AG04450 (cell line): ENCODE data around the gene RHBDD1. TPM values are rescaled to one million over a fixed set of nuclear protein-coding genes. Genes with fewer than 3 reads are reported as not detected.

Experiments used
- CTCF ChIA-PET: fragments of 300-600, 350-600 bp; formaldehyde crosslinking; extraction: SDS; loops from one replicate; lab custom pipeline; 2022; ENCODE audit warnings: antibody characterized with exemption, inconsistent platforms; lab: Charles Lee
- POLR2A ChIA-PET: fragments of 350-600 bp; formaldehyde crosslinking; extraction: SDS; loops from one replicate; lab custom pipeline; 2021; ENCODE audit warnings: antibody characterized with exemption, inconsistent platforms; lab: Yijun Ruan, JAX
- DNase-seq: peaks from one replicate; pipeline ENCODE4 v3.0.0-alpha.2; 2011; ENCODE audit warnings: low read depth, low spot score
- H3K27ac ChIP-seq: one replicate; pipeline ENCODE4 v1.5.1; 2012; ENCODE audit warnings: low read depth, low read length, control low read depth
- H3K27me3 ChIP-seq: one replicate; pipeline ENCODE4 v1.6.0; 2012; ENCODE audit warnings: low read length; ENCODE audit not compliant: control insufficient read depth, insufficient read depth
- H3K4me3 ChIP-seq: 2 replicates; pipeline ENCODE4 v1.5.1; 2011; ENCODE audit warnings: mild to moderate bottlenecking, low read depth, low read length, control low read depth
- H3K9me3 ChIP-seq: 2 replicates; pipeline ENCODE4 v1.5.1; 2012; ENCODE audit warnings: low read length; ENCODE audit not compliant: control insufficient read depth, insufficient read depth
- polyA plus RNA-seq: library from polyadenylated mRNA; depleted of rRNA; stranded (reverse); fragments of >200 nt; gene quantifications from 2 replicates; pipeline ENCODE4 v1.2.3, GENCODE V29; 2011
- TF ChIP-seq, protein P1 (sequence below): IDR thresholded peaks from 2 replicates; pipeline ENCODE4 v1.5.1; 2011; ENCODE audit warnings: low read depth, low read length, control low read depth, inconsistent platforms

RHBDD1 gene
- polyA plus RNA-seq, 1 experiment = 48.7 TPM

- POLR2A ChIA-PET = interaction anchor here (1.3 kb wide), 1 partner anchor 11 kb away, joined by 4 read pairs; no protein-coding TSS in a partner anchor
Observed at GRCh38 chr2:226903179-226903578, 67.3 kb downstream of the RHBDD1 start.

DNA sequence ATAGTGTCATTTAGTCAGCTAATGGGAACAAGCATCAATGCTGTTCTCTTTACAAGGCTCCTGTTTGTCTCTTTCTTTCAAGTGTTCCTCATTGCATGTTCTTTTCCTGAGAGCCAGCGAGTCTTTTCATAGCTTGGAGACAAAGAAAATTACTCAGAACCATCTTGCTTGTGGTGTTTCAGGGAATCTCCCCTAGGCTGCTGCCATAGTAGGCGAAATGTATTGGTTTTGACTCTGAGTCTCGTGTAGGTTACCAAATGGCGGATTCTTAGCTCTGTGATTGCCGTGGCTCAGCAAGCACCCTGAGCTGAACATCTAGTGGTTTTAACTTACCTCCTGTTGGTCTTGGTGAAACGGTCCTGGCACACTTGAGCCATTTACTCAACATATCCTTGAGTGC is 68.7 kb downstream of the RHBDD1 start:
- ChIA-PET POLR2A (no interaction called here), CTCF (interaction anchor here (0.5 kb wide), 1 partner anchor 105 kb away, joined by 4 read pairs; the partner anchor contains the start of gene IRS1)
- H3K27ac ChIP-seq = no peak overlapping the region
- no peak for DNase-seq
- H3K9me3 ChIP-seq = no peaks in the 10 kb centered on the region
- H3K4me3 ChIP-seq = no peak overlapping the region
- TF ChIP-seq, protein P1, sequence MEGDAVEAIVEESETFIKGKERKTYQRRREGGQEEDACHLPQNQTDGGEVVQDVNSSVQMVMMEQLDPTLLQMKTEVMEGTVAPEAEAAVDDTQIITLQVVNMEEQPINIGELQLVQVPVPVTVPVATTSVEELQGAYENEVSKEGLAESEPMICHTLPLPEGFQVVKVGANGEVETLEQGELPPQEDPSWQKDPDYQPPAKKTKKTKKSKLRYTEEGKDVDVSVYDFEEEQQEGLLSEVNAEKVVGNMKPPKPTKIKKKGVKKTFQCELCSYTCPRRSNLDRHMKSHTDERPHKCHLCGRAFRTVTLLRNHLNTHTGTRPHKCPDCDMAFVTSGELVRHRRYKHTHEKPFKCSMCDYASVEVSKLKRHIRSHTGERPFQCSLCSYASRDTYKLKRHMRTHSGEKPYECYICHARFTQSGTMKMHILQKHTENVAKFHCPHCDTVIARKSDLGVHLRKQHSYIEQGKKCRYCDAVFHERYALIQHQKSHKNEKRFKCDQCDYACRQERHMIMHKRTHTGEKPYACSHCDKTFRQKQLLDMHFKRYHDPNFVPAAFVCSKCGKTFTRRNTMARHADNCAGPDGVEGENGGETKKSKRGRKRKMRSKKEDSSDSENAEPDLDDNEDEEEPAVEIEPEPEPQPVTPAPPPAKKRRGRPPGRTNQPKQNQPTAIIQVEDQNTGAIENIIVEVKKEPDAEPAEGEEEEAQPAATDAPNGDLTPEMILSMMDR = no peak
- no peaks in the 10 kb centered on the region for H3K27me3 ChIP-seq

More at GRCh38 chr2:226903179-226903578, 67.3 kb downstream of the RHBDD1 start:
- CTCF ChIA-PET = no interaction called here
- peak; percentile 67 for DNase-seq
- no peaks in the 10 kb centered on the region for H3K9me3 ChIP-seq
- no peaks in the 10 kb centered on the region for H3K27me3 ChIP-seq
- H3K4me3 ChIP-seq = no peak overlapping the region
- H3K27ac ChIP-seq = peak overlapping the region; percentile 31
- TF ChIP-seq, protein P1 = no peak

DNA sequence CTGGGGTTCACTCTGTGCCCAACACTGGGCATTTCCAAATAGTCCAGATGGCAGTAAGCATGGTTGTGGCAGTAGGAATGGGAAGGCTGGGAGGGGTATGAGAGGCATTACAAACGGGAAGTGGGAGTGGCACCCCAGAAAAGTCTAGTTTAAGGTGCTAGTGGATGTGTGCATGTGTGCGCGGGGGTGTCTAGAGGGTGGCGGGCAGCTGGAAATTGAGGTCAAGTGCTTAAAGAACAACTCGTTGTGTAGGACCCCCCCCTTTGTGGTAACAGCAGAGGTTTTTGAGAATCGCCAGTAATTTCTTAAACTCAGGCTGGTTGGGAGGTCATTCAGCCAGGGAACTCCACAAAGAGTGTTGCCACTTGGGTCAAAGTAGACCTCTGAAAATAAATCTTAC is 69.9 kb downstream of the RHBDD1 start:
- CTCF ChIA-PET = no interaction called here
- TF ChIP-seq, protein P1 = no peak
- Histone ChIP-seq H3K9me3 (no peaks in the 10 kb centered on the region), H3K27me3 (no peaks in the 10 kb centered on the region), H3K4me3 (no peak overlapping the region), H3K27ac (no peak overlapping the region)
- POLR2A ChIA-PET = no interaction called here
- no peak for DNase-seq

DNA sequence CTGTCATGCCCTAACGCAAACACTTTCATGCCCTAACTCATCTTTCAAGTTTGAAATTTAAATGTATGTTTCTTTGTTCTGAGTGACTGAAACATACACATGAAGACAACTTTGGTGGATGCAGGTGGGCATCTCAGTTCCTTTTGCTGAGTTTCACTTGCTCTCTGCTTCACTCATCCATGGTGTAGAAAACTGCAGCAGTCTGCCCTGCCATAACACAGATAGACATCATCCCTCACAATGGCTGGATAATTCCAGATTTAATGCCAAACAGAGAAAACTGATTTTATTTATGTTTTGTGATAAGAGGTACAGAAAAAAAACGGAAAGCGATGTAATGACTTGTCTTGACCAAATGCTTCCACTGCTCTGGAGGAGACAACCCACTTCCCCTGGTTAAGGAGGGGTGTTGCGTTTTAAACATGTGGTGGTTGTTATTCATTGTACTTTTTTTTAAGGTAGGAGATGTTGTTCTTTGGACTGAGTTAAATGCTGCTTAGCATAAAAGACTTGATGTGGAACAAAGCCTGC is 70.4 kb downstream of the RHBDD1 start:
- CTCF ChIA-PET = no interaction called here
- no peak for DNase-seq
- Histone ChIP-seq H3K9me3 (no peaks in the 10 kb centered on the region), H3K27ac (no peak overlapping the region), H3K4me3 (no peak overlapping the region), H3K27me3 (no peaks in the 10 kb centered on the region)
- TF ChIP-seq, protein P1 = no peak
- POLR2A ChIA-PET = no interaction called here

DNA sequence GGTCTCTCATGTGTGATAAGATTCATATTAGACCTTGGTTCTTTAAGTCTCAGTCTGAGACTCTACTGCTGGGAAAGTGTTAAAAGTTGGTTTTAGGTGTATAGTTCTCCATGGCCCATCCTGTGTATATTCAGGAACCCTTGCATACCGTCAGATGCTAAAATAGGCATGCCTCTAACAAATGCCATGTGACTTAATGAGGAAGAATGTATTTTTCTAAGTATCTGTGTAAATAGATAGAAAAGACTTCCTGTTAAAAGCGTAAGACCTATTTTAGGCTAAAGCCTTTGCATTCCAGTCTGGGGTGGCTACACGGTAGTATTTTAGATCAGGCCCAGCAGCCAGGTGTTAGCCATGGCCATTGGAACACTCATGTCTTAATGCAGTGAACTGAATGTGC is 73.3 kb downstream of the RHBDD1 start:
- no peak overlapping the region for H3K4me3 ChIP-seq
- no peaks in the 10 kb centered on the region for H3K9me3 ChIP-seq
- POLR2A ChIA-PET = interaction anchor here (0.7 kb wide), 1 partner anchor 106 kb away, joined by 5 read pairs; no protein-coding TSS in a partner anchor
- TF ChIP-seq, protein P1 = no peak
- CTCF ChIA-PET = interaction anchor here (1.0 kb wide), 1 partner anchor 107 kb away, joined by 4 read pairs; no protein-coding TSS in a partner anchor
- peak overlapping the region; percentile 22 for H3K27ac ChIP-seq
- DNase-seq = no peak
- H3K27me3 ChIP-seq = no peaks in the 10 kb centered on the region
